ENCODE results near the gene MACROD1. TPM values are rescaled to one million over a fixed set of nuclear protein-coding genes. Genes with fewer than 3 reads are reported as not detected.

The MACROD1 gene
- total and polyA plus RNA-seq, 2 of the 13 experiments (the other 11 are each of a cell fraction or from before 2014, with no cell fraction given), result 23.1 to 34.5 TPM

DNA sequence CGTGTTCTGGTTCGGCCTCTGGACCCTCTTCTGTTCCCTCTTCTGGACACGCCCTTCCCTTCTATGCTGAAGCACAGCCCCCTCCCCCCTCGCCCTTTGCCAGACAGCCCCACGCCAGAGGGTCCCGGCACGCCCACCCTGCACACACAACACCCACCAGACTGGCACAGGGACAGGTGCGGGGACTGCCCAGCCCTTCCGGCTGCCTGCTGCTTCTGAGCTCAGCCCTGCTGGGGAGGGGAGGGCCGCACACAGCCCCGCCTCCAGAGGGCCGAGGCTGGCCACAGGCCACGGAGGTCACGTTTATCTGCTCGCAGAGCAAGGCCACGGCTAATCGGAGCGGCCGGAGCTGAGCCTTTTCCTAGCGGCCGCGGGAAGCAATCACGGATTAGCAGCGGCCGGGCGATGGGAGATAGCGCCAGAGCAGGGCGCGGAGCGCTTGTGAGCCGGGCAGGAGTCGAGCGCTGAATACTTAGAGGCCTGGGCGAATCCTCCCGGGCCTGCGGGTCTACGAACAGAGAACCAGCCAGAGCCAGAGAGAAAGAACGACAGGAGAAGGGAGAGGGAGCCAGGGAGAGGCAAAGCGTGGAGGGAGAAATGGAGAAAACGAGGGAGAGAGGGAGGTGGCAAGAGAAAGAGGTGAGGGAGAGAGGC, 158.2 kb downstream of the MACROD1 start (continued):
- TF ChIP-seq HES4 (CRISPR knock-in tag; IDR thresholded peaks at IDR 0.05; ENCODE audit: borderline replicate concordance) (no peak), SIN3B (IDR thresholded peaks at IDR 0.05; ENCODE audit: low read length) (no peak), NFE2 (CRISPR knock-in tag; IDR thresholded peaks at IDR 0.05) (no peak), RBAK (CRISPR knock-in tag; IDR thresholded peaks at IDR 0.05) (0 out of 2 replicates have a peak, but pooled peaks have one; percentile 28), GZF1 (CRISPR knock-in tag; IDR thresholded peaks at IDR 0.05) (peak; percentile 49; the same call in 1 of the 2 replicates), GLI4 (CRISPR knock-in tag; IDR thresholded peaks at IDR 0.05; ENCODE audit: borderline replicate concordance) (no peak), TCF7 (IDR thresholded peaks at IDR 0.05; ENCODE audit: low read depth) (no peak), ZNF772 (CRISPR knock-in tag; IDR thresholded peaks at IDR 0.05) (peak; percentile 79; the same call in 1 of the 2 replicates), HCFC1 (IDR thresholded peaks at IDR 0.05; ENCODE audit: low read depth, low read length) (no peak), KAT7 (CRISPR knock-in tag; IDR thresholded peaks at IDR 0.05; ENCODE audit: borderline replicate concordance) (peak; percentile 67; the same call in 1 of the 2 replicates), TGIF2 (CRISPR knock-in tag; IDR thresholded peaks at IDR 0.05) (no peak), SKI (IDR thresholded peaks at IDR 0.05; ENCODE audit: partially characterized antibody) (peak; percentile 91), DMAP1 (CRISPR knock-in tag; IDR thresholded peaks at IDR 0.05) (peak; percentile 19; the same call in 1 of the 2 replicates), RARG (CRISPR knock-in tag; IDR thresholded peaks at IDR 0.05; ENCODE audit: low read depth) (no peak), CBX5 (CRISPR knock-in tag; IDR thresholded peaks at IDR 0.05; ENCODE audit: borderline replicate concordance) (peak; percentile 55; the same call in 1 of the 2 replicates), REPIN1 (CRISPR knock-in tag; IDR thresholded peaks at IDR 0.05; ENCODE audit: borderline replicate concordance, low read depth) (peak; percentile 78), RORA (CRISPR knock-in tag; IDR thresholded peaks at IDR 0.05) (no peak), BRCA1 (CRISPR knock-in tag; IDR thresholded peaks at IDR 0.05) (no peak), EZH2 (conservative IDR thresholded peaks at IDR 0.05; ENCODE audit: low read depth, low read length) (no peak), SP4 (CRISPR knock-in tag; IDR thresholded peaks at IDR 0.05) (peak; percentile 86), ZNF605 (CRISPR knock-in tag; IDR thresholded peaks at IDR 0.05) (0 out of 2 replicates have a peak, but pooled peaks have one; percentile 59), SMAD3 (CRISPR knock-in tag; IDR thresholded peaks at IDR 0.05) (0 out of 2 replicates have a peak, but pooled peaks have one; percentile 32), PAWR (CRISPR knock-in tag; IDR thresholded peaks at IDR 0.05; ENCODE audit: borderline replicate concordance) (no peak), HDAC2 (CRISPR knock-in tag; IDR thresholded peaks at IDR 0.05) (peak; percentile 88)
- TF ChIP-seq, protein P1, sequence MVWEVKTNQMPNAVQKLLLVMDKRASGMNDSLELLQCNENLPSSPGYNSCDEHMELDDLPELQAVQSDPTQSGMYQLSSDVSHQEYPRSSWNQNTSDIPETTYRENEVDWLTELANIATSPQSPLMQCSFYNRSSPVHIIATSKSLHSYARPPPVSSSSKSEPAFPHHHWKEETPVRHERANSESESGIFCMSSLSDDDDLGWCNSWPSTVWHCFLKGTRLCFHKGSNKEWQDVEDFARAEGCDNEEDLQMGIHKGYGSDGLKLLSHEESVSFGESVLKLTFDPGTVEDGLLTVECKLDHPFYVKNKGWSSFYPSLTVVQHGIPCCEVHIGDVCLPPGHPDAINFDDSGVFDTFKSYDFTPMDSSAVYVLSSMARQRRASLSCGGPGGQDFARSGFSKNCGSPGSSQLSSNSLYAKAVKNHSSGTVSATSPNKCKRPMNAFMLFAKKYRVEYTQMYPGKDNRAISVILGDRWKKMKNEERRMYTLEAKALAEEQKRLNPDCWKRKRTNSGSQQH (CRISPR knock-in tag; IDR thresholded peaks at IDR 0.05; ENCODE audit: low read depth), result peak; percentile 8; the same call in 1 of the 2 replicates
- TF ChIP-seq, protein P2, sequence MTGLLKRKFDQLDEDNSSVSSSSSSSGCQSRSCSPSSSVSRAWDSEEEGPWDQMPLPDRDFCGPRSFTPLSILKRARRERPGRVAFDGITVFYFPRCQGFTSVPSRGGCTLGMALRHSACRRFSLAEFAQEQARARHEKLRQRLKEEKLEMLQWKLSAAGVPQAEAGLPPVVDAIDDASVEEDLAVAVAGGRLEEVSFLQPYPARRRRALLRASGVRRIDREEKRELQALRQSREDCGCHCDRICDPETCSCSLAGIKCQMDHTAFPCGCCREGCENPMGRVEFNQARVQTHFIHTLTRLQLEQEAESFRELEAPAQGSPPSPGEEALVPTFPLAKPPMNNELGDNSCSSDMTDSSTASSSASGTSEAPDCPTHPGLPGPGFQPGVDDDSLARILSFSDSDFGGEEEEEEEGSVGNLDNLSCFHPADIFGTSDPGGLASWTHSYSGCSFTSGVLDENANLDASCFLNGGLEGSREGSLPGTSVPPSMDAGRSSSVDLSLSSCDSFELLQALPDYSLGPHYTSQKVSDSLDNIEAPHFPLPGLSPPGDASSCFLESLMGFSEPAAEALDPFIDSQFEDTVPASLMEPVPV (CRISPR knock-in tag; IDR thresholded peaks at IDR 0.05), result peak; percentile 62; the same call in 1 of the 2 replicates
- TF ChIP-seq, protein P3, sequence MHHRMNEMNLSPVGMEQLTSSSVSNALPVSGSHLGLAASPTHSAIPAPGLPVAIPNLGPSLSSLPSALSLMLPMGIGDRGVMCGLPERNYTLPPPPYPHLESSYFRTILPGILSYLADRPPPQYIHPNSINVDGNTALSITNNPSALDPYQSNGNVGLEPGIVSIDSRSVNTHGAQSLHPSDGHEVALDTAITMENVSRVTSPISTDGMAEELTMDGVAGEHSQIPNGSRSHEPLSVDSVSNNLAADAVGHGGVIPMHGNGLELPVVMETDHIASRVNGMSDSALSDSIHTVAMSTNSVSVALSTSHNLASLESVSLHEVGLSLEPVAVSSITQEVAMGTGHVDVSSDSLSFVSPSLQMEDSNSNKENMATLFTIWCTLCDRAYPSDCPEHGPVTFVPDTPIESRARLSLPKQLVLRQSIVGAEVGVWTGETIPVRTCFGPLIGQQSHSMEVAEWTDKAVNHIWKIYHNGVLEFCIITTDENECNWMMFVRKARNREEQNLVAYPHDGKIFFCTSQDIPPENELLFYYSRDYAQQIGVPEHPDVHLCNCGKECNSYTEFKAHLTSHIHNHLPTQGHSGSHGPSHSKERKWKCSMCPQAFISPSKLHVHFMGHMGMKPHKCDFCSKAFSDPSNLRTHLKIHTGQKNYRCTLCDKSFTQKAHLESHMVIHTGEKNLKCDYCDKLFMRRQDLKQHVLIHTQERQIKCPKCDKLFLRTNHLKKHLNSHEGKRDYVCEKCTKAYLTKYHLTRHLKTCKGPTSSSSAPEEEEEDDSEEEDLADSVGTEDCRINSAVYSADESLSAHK (CRISPR knock-in tag; IDR thresholded peaks at IDR 0.05; ENCODE audit: borderline replicate concordance), result no peak

Data from HepG2 (cell line).